Parathyroid adenoma (tissue), 2 donors: Measurements from ENCODE around the gene ADAMTS20.
"Not testable (repeated sequence)": the region's sequence is repeated elsewhere in the genome, so short reads cannot be mapped to it uniquely, and the experiment has no call there.

Experiments
- H2AFZ ChIP-seq: fragments of 300-600 bp; sonication (generic); one replicate; pipeline ENCODE4 v1.7.0; 2017; ENCODE audit warnings: antibody characterized with exemption, mild to moderate bottlenecking
- H3K27ac ChIP-seq: fragments of 300-600 bp; sonication (generic); one replicate; pipeline ENCODE4 v1.7.0; 2017
- H3K27me3 ChIP-seq: fragments of 300-600 bp; sonication (generic); one replicate; pipeline ENCODE4 v1.7.0; 2017; ENCODE audit warnings: low read length; ENCODE audit not compliant: control insufficient read depth, insufficient read depth
- H3K36me3 ChIP-seq: fragments of 300-600 bp; sonication (generic); one replicate; pipeline ENCODE4 v1.7.0; 2017; ENCODE audit warnings: low read length; ENCODE audit not compliant: control insufficient read depth, insufficient read depth
- H3K4me1 ChIP-seq: fragments of 300-600 bp; sonication (generic); one replicate; pipeline ENCODE4 v1.7.0; 2017; ENCODE audit warnings: control low read depth
- H3K4me2 ChIP-seq: fragments of 300-600 bp; sonication (generic); one replicate; pipeline ENCODE4 v1.7.0; 2017; ENCODE audit warnings: low read length
- H3K4me3 ChIP-seq: fragments of 300-600 bp; sonication (generic); one replicate; pipeline ENCODE4 v1.7.0; 2017; ENCODE audit warnings: low read depth, low read length
- H3K79me2 ChIP-seq: fragments of 300-600 bp; sonication (generic); one replicate; pipeline ENCODE4 v1.7.0; 2017; ENCODE audit warnings: control low read depth
- H3K9ac ChIP-seq: fragments of 300-600 bp; sonication (generic); one replicate; pipeline ENCODE4 v1.7.0; 2017; ENCODE audit warnings: mild to moderate bottlenecking
- H3K9me3 ChIP-seq: fragments of 300-600 bp; sonication (generic); one replicate; pipeline ENCODE4 v1.7.0; 2017; ENCODE audit warnings: low read length; ENCODE audit not compliant: control insufficient read depth
- CTCF ChIP-seq: fragments of 300-600 bp; sonication (generic); IDR thresholded peaks from one replicate; pipeline ENCODE4 v1.7.0; 2017; ENCODE audit warnings: antibody characterized with exemption, mild to moderate bottlenecking
- donor health status: primary hyperparathyroidism.

The ADAMTS20 gene

DNA sequence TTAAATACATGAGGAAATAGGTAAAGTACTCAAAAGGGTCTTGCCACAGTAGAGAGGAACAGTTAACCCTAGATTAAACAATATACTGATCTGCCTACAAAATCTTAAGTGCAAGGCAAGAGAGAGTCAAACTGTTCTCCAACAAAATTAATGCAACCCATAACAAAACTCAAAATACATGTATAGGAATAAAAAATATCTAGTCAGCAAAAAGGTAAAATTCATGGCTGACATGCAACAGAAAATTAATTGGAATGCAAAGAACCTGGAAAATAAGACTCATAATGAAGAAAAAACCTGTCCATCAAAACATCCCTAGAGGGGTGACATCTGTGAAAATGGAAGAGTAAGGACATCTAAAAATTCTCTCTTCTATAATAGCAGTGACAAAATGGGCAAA is 173.6 kb downstream of the ADAMTS20 start:
- H3K27ac ChIP-seq = no peak overlapping the region
- H3K27me3 ChIP-seq = no peaks in the 10 kb centered on the region
- H3K4me2 ChIP-seq = no peak overlapping the region
- H3K9me3 ChIP-seq = no peaks in the 10 kb centered on the region
- H3K9ac ChIP-seq = no peak overlapping the region
- no peaks in the 10 kb centered on the region for H3K4me1 ChIP-seq
- H3K79me2 ChIP-seq = no peaks in the 10 kb centered on the region
- no peak overlapping the region for H2AFZ ChIP-seq
- H3K36me3 ChIP-seq = peaks cover 3% of the 10 kb centered on the region
- TF ChIP-seq CTCF = no peak
- H3K4me3 ChIP-seq = no peak overlapping the region

GRCh38 chr12:43370263-43370662 is 181.7 kb downstream of the ADAMTS20 start:
- Histone ChIP-seq H2AFZ (no peak overlapping the region), H3K79me2 (no peaks in the 10 kb centered on the region), H3K9ac (no peak overlapping the region), H3K4me3 (no peak overlapping the region), H3K4me2 (no peak overlapping the region), H3K4me1 (no peaks in the 10 kb centered on the region), H3K36me3 (no peaks in the 10 kb centered on the region), H3K9me3 (no peaks in the 10 kb centered on the region), H3K27ac (no peak overlapping the region), H3K27me3 (no peaks in the 10 kb centered on the region)
- no peak for TF ChIP-seq CTCF

DNA sequence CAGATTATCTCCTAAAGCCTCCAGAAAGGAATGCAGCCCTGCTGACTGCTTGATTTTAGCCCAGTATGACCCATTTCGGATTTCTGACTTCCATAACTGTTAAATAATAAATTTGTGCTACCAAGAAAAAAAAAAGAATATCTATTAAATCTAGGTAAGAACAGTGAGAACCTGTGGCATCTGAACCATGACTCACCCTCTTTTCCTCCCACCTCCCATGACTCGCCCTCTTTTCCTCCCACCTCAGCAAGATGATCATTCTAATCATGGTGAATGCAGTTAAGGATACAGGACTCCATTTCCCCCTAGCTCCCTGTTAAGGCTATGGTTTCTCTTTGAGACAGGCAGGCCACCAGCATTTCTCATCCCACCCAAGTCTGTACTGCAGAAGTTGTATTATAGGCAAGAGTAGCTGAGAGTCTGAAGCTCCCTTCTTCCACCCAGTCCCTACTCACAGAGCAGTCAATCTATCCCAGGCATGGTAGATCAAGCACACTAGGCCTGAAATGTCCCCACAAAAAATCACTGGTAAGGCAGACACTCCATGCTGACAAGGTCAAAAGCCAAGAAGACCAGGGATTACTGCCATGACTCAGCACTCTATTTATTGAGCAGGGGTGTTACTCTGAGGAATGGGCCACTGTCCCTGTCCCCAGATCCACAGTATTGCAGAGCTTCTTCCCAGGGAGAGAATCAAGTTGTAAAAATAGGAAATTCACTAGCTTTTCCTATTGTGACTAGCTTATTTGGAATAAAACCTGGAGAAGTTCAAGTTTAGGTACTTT is 188.9 kb downstream of the ADAMTS20 start:
- H3K79me2 ChIP-seq = no peaks in the 10 kb centered on the region
- H3K9ac ChIP-seq = no peak overlapping the region
- H3K4me1 ChIP-seq = no peaks in the 10 kb centered on the region
- no peak overlapping the region for H3K4me3 ChIP-seq
- no peaks in the 10 kb centered on the region for H3K27me3 ChIP-seq
- TF ChIP-seq CTCF = no peak
- H2AFZ ChIP-seq = no peak overlapping the region
- H3K27ac ChIP-seq = no peak overlapping the region
- no peaks in the 10 kb centered on the region for H3K9me3 ChIP-seq
- H3K4me2 ChIP-seq = no peak overlapping the region
- no peaks in the 10 kb centered on the region for H3K36me3 ChIP-seq

- no peak for TF ChIP-seq CTCF
- no peak overlapping the region for H3K27ac ChIP-seq
- H3K9me3 ChIP-seq = no peaks in the 10 kb centered on the region
- no peak overlapping the region for H3K4me2 ChIP-seq
- no peak overlapping the region for H3K9ac ChIP-seq
- H3K79me2 ChIP-seq = no peaks in the 10 kb centered on the region
- no peak overlapping the region for H2AFZ ChIP-seq
- H3K4me3 ChIP-seq = no peak overlapping the region
- no peaks in the 10 kb centered on the region for H3K36me3 ChIP-seq
- H3K4me1 ChIP-seq = no peaks in the 10 kb centered on the region
- H3K27me3 ChIP-seq = no peaks in the 10 kb centered on the region
These were observed 190.8 kb downstream of the ADAMTS20 start for GRCh38 chr12:43361031-43361710.

DNA sequence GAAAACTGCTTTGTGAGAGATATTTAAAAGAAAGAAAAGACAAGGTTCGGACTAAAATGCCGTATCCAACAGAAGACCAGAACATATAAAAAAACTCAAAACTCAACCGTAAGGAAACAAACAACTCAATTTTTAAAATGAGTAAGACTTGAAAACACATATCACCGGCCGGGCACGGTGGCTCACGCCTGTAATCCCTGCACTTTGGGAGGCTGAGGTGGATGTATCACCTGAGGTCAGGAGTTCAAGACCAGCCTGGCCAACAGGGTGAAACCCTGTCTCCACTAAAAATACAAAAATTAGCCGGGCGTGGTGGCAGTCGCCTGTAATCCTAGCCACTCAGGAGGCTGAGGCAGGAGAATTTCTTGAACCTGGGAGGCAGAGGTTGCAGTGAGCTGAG is 192.0 kb downstream of the ADAMTS20 start:
- H3K4me3 ChIP-seq = not testable (repeated sequence)

More for the DNA sequence above, 192.0 kb downstream of the ADAMTS20 start:
- H3K4me1 ChIP-seq, H3K27me3 ChIP-seq, H3K79me2 ChIP-seq, H3K4me2 ChIP-seq, H3K36me3 ChIP-seq, H3K9ac ChIP-seq, H3K27ac ChIP-seq, H2AFZ ChIP-seq, H3K9me3 ChIP-seq: not testable (repeated sequence)
